Embryonic facial prominence (tissue), 1 donor: Measurements from ENCODE around the gene TTLL11.

Experiments used
- DNase-seq: peaks from one replicate; pipeline ENCODE4 v3.0.0-alpha.2; 2016; ENCODE audit errors: extremely low spot score

TTLL11 gene, protein sequence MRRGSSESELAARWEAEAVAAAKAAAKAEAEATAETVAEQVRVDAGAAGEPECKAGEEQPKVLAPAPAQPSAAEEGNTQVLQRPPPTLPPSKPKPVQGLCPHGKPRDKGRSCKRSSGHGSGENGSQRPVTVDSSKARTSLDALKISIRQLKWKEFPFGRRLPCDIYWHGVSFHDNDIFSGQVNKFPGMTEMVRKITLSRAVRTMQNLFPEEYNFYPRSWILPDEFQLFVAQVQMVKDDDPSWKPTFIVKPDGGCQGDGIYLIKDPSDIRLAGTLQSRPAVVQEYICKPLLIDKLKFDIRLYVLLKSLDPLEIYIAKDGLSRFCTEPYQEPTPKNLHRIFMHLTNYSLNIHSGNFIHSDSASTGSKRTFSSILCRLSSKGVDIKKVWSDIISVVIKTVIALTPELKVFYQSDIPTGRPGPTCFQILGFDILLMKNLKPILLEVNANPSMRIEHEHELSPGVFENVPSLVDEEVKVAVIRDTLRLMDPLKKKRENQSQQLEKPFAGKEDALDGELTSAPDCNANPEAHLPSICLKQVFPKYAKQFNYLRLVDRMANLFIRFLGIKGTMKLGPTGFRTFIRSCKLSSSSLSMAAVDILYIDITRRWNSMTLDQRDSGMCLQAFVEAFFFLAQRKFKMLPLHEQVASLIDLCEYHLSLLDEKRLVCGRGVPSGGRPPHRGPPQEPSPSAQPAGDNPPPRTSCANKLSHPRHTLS

DNA sequence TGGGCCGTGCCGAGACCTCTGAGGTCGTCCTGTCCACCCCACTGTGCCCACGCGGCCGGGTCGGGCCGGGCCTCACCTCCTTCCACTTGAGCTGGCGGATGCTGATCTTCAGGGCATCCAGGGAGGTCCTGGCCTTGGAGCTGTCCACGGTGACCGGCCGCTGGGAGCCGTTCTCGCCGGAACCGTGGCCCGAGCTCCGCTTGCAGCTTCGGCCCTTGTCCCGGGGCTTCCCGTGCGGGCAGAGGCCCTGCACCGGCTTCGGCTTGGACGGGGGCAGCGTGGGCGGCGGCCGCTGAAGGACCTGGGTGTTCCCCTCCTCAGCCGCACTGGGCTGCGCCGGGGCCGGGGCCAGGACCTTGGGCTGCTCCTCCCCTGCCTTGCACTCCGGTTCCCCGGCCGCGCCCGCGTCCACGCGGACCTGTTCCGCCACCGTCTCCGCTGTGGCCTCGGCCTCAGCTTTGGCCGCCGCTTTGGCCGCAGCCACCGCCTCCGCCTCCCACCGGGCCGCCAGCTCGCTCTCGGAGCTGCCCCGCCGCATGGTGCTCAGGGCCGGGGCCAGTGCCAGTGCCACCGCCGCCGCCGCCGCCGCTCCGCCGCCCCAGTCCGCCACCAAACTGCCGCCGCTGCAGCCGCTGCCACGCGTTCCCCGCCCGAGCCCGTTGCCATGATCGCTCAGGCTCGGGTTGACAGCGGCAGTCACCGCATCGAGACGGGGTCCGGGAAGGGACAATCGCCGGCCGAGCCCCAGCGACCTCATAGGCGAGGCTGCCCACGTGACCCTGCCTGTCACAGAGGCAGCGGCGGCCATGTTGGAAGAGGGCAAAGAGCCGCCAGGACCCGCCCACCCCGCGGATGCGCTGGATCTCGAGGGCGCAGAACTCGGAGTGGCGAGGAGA, at the start of gene TTLL11:
TSS of gene TTLL11 (minus strand) at position 698 of the 896 bp plus-strand sequence. CDS start at position 538, 160 bp downstream.
- peak; percentile 88 for DNase-seq

DNA sequence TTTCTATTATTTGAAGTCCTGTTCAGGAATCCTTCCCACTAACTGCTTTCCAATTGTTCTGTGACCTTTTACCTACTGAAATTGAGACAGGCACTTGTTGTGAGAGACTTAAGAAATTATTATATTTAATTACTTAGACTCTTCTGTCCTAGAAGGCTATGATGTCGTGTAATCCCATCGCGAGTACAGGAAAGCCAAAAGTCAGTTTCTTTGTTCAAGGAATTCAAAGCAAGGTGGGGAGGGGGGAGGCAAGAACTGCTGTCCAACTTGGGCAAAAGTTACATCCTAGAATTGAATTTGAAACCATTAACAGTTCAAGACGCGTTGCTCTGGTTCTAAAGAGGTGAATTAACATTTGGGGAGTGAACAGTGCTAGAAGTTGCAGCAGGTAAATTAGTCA, 48.6 kb upstream of the TTLL11 start:
- no peak for DNase-seq

DNA sequence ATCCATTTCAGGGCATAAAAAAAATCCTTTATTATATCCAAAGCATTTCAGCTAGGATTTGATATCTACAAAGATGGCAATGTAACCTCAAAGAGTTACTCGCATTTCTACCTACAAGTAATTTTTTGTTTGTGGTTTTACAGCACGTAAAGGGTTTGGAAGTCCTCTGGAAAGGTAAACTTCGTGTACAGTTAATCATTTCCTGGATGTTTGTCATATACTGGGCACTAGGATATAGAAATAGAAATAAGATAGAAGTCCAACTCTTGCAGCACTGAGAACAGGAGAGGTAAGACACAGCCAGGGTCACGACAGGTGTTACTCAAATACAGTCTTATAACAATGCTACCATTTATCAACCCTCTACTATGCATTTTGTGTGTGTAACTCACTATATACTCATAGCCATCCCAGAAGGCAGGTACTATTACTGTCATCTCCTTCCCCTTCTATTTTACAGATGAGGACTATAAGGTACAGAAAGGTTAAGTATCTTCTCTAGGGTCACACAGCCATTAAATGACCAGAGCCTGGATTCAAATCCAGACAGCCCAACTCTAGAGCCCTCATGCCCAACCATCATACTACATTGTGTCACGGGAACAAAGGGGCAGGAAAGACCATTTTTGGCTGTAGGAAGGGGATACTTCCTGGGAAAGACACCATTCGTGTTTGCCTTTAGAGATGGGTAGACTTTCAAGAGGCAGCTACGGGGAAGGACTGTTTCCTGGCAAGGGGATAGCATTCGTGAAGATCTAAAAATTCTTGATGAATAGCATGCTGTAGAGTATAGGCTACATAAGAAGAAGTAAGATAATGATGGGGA, 47.5 kb upstream of the TTLL11 start:
- DNase-seq: no peak

DNA sequence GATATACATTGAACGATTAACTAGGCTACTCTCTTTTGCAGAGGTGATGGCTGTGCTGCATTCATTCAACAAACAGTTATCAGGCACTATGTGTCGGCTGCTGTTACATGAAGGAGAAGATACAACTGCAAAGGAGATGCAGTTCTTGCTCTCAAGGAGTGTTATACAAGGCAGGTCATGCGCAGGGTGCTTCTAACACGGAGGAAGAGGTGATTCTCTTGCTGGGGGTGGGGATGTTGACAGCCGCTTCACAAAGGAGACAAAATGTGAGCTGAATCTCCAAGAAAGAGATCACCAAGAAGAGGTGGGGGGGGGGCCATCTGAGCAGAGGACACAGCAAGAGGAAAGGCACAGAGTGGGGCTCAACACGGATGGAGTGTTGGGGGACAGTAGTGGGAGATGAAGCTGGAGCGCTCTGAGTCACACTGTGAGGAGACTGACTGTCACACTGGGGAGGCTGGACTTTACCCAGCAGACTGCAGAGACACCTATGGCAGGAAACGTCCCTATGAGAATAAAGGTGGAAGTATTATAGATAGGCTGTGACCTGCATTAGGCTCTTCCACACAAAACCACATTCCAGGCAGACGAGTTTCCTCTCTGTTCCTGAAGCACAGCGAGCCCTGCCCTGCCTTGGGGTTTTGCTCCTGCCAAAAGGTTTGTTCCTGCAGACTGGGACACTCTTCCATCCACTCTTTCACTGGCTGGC, 45.6 kb upstream of the TTLL11 start:
- DNase-seq: no peak

DNA sequence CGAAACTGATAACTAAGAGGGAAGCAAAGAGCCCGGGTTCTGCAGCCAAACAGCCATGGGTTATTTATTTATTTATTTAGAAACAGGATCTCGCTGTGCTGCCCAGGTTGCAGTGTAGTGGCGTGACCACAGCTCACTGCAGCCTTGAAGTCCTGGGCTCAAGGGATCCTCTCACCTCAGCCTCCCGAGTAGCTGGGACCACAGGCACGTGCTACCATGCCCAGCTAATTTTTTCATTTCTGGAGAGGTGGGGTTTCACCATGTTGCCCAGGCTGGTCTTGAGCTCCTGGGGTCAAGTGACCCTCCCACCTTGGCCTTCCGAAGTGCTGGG, 42.4 kb upstream of the TTLL11 start:
- DNase-seq: no peak

DNA sequence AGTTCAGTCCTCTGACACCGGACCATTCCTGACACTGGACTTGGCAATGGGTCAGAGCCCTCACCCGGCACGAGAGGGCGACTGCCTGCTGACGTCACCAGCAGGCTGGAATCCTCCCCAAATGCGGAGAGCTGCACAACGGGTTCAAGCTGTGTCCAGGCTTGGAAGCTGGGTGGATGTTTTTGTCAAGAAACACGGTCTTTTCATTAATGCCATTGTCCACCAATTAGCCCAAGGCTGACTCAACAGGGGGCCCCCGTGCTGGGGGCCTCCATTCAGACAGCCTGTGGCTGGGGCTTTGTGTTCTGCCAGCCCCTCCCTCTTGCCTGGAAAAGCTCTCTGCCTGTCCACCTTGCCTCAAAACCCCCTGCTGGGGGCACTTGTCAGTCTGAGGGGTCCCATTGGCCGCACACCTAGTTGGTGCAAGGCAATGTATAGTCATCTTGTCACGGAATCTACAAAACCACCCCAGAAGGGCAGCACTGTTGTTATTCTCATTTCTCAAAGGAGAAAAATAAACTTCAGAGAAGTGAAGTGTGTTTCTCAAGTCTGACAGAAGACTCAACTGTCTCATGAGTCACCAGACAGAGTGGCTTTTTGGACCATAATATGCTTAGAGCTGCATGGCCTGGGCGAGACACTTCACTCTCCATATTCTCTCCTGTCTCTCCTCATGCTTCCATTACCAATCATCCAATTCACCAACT, 41.9 kb upstream of the TTLL11 start:
- no peak for DNase-seq

DNA sequence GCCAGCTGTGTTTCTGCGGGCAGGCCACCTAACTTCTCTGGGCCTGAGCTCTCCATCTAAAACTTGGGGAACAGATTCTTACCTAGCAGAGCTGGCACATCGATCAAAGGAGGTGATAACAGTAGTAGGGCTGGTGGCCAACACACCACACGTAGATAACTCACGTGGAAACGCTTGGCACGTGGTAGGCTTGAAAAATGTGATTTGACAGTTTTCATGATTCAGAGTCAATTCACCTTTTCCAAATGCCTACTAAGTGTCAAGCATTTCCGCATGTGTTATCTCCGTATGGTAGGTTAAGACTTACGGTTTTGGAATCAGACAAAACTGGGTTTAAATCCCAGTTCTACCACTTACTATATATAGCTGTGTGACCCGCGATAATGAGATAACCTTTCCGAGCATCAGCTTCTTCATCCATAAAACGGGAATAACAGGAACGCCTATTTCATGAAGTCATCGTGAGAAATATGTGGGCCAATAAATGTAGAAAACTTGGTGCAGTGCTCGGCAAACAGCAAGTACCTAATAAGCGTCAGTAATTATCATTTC, 41.0 kb upstream of the TTLL11 start:
- DNase-seq: no peak

DNA sequence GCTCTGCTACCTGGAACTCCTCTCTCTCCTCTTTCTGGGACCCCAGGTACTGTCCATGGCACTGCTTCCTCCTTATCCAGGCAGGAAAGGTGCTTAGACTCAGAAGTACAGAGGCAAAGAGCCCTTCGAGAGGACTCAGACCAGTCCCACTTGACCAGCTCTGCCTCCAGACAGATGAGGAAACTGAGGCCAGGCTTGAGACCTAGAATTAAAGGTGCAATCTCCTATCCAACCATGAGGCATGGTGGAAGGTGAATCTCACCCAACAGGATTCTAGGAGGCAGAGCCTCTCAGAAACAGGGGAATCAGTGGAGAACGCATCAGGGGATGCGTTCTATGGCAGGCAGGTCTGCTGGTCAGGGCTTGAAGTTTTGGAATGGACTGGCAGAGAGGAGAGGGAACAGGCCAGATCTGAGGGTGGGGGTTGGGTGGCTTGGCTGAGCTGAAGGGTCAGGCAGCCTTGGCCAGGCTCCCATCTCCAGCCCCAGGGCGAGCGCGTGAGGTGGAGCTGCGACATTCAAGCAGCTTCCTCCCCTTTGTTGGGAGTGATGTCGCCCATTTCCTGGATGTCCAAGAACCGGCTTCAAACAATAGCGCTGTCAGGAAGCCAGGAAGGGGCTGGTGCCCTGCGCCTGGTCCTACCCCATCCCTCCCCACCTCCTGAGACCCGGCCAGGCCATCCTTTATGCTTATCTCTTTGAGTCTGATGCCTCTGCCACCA, 40.3 kb upstream of the TTLL11 start:
- no peak for DNase-seq

DNA sequence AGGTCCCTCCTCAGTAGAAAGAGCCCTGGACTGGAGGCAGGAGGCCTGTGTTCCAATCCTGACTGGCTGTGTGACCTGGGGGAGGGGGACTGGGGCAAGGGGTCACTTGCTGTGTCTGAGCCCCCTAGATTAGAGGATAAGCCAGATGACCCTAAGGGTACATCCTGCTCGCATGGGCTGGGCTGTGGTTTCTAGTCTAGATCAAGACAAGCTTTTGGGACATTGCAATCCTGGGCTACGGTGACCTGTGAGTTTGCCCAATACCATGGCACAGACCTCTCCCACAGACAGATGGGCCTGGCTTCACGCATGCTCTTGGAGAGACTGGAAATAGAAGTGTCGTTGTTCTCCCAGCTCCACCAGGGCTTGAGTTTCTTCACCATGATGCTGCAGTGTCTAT, 39.4 kb upstream of the TTLL11 start:
- no peak for DNase-seq

DNA sequence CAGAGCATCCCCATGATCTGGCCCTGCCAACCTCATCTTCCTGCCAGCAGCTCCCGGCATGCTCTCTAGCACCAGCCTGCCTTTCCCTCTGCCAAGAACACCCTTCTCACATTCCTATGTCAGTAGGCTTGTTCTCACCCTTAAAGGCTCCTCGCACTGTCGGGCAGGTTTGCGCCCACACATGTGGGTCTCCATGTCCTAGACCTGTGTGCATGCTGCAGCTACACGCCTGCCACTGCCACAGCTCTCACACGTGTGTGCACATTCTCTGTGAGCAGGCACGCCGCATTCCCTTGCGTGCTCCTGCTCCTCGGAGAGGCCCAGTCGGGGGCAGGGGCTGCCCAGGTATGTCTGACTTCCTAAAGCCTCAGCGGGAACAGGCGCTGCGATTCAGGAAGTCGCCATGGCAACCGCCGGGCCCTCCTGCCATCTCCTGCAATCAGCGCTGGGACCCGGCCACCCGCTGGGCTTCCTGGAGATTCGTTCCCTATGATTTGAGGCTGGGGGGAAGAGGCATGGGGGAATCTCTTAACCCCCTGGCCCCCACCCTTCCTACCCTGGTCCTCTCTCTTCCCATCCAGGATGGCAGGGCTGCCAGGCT, 38.4 kb upstream of the TTLL11 start:
- DNase-seq: no peak

DNA sequence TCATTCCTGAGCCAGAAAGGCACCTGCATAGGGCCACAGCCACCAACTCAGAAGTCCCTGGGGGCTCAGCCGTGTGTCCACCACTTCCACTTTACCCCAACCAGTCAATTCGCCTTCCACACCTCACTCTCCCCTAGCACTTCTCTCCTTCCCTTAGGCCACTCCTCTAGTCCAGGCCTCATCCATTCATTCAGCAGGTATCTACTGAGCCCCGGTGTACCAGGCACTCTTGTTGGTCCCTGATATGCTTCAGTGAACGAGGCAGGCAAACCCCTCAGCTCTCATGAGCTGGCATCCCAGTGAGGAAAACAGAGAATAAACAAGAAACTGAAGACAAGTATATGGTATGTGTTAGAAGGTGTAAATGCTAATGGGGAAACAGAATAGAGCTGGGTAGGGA, 37.7 kb upstream of the TTLL11 start:
- no peak for DNase-seq

DNA sequence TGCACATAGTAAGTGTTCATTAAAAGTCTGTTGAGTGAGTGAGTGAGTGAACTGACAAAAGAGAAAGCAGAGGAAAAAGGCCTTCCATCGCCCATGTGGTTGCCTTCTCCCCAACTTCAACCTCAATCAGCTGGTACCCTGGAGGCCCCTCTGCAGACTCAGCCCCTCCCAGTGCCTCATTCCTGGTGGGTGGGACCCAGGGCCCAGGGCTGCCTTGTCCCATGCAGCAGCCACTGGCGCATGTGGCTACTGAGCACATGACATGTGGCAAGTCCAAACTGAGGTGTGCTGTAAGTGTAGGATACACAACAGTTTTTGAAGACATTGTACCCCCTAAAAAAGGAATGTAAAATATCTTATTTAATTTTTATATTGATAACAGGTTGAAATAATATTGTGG, 36.9 kb upstream of the TTLL11 start:
- no peak for DNase-seq

DNA sequence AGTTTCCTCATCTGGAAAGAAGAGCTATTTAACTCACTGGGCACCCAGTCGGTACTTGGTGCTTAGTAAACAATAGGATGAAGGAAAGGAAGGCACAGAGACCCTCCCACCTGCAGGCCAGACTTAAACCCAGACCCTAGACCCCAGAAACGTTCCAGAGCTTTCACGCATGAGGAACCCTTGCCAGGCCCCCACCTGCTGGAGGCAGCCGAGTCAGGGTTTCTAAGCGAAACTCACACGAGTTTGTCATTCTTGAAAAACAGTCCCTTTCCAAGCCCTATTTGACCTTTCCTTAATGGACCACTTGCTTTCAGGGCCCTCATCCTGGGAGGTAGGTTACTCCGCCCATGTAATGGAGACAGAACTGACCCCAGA, 35.8 kb upstream of the TTLL11 start:
- DNase-seq: no peak

DNA sequence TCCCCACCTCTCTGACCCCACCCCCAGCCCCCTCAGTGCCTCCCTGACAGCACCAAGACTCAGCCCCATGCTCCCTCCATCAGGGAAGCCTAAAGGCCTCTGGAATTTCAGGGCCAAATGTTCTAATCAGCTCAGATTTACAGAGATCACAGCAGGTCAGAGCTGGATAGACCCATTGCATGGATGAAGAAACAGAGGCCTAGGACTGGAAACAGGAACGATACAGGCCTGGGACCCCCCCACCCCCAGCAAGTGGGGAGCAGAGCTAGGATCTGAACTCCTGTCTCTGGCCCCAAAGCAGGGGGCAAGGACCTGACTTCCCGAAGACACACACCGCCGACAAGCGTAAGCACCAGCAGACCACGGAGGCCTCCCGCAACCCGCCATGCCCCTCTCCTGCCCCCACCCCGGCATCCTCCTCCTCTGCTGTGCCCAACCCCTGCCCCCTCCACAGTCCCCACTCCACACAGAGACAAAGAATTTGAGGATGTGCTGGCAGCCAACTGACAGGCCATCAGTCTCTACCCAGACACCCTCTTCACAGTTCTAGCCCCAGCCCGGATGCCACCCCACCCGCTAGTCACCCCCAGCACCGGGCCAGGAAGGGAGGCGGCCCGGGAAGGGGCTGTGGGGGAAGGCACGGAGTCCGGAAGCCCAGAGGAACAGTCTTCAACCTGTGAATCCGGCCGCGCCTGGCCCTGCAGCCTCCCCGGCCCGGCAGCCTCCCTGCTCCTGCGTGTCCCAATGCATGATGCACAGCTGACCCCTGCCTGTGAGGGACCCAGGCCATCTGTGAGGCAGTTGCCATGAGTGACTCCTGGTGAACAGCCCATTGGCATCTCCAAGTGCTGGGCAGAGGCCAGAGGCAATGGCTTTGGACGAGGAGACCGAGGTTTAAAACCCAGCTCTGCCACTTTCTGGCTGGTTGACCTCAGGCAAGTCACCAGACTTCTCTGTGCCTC, 35.2 kb upstream of the TTLL11 start:
- no peak for DNase-seq

DNA sequence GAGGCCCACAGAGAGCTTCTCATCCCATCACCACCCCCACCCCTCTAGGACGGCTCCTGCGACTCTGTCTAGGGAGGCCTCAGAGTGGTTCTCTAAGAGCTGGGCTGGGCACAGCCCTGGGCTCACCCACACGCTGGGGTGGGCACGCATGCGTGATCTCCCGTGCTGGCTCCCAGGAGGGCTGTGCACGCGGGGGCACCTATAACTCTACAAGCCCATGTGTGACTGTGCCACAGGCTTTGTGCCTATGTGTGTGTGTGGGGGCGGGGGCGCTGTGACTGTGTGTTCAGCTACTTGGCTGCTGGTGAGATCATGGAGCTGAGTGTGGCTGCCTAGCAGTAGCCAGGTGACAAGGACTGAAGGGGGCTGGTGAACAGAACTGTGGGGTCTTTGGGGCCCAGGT, 34.3 kb upstream of the TTLL11 start:
- no peak for DNase-seq

DNA sequence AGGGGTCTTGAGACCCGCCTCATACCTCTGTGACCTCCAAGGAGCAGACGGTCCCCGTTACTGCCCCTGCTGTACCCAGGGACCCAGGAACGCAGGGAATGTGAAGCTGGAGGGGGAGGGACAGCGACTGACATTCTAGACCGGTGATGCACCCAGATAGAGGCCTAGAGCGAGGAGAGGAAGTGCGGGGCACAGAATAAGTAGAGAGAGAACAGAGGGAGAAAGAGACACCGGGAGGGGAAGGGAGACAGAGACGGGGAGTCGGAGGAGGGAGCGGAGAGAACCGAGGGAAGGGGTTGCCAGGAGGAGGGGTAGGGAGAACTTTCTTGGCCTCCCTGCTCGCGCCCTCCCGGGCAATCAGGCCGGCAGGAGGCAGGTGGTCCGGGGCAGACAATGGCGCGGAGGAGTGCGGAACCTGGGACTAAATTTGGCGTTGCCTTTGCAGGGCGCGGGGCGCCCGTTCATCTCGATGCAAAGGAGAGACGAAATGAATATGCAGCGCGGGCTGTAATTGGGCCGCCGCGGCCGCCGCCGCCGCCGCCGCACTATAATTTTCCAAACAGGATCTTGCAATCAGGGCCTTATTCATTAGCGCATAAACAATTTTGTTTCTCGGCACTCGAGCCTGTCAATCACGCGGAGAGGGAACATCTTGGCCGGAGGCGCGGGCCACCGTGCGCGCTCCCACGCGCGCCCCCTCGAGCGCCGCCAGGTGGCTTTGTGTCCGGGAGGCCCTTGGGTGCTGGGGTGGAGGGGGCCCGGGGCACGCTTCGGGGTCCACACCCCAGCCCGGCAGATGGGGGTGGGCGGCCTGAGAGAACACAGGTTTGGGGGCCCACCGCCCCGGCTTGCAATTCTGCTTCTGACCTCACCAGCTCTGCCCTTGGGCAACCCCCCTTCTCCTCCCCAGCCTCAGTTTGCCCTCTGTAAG, 33.5 kb upstream of the TTLL11 start:
- DNase-seq: no peak
